CD14-positive monocyte (primary cell): ENCODE data around the gene KCNE4. TPM values are rescaled to one million over a fixed set of nuclear protein-coding genes. Genes with fewer than 3 reads are reported as not detected.

Experiments used
- DNase-seq, 3 donors: peaks; one replicate each; pipeline ENCODE4 v3.0.0-alpha.2; 2011 to 2022
- H2AFZ ChIP-seq: 2 replicates; pipeline ENCODE4 v1.6.0; 2012; ENCODE audit warnings: mild to moderate bottlenecking, low read depth, low read length, inconsistent platforms; ENCODE audit not compliant: insufficient read depth, poor library complexity, severe bottlenecking
- H3K27ac ChIP-seq, 2 donors: 1 replicate in 1 of 2; 2 replicates in 1 of 2; pipeline ENCODE4 v1.5.1; 2012 to 2013; ENCODE audit warnings: low read length in 2 of 2, control low read depth in 1 of 2, inconsistent platforms in 1 of 2, low read depth in 1 of 2, mild to moderate bottlenecking in 1 of 2
- H3K27me3 ChIP-seq, 2 donors: one replicate each; pipeline versions ENCODE4 v1.6.0 to v1.6.1; 2011 to 2013; ENCODE audit warnings: low read length in 2 of 2; ENCODE audit not compliant: control insufficient read depth in 2 of 2, insufficient read depth in 2 of 2
- H3K36me3 ChIP-seq, 2 donors: replicated peaks in 1 of 2; 1 replicate in 1 of 2; 2 replicates in 1 of 2; pipeline versions ENCODE4 v1.5.1 to v1.6.1; 2012 to 2013; ENCODE audit warnings: low read length in 2 of 2, control low read depth in 1 of 2, inconsistent platforms in 1 of 2, mild to moderate bottlenecking in 1 of 2; ENCODE audit not compliant: insufficient read depth in 2 of 2, control insufficient read depth in 1 of 2
- H3K4me1 ChIP-seq, 2 donors: 1 replicate in 1 of 2; 2 replicates in 1 of 2; pipeline versions ENCODE4 v1.5.1 to v1.6.1; 2012 to 2013; ENCODE audit warnings: low read length in 2 of 2, control low read depth in 1 of 2, inconsistent platforms in 1 of 2, mild to moderate bottlenecking in 1 of 2, moderate library complexity in 1 of 2; ENCODE audit not compliant: insufficient read depth in 2 of 2, control insufficient read depth in 1 of 2
- H3K4me2 ChIP-seq: replicated peaks from 2 replicates; pipeline ENCODE3; 2012; ENCODE audit warnings: low read length, moderate library complexity, mild to moderate bottlenecking; ENCODE audit not compliant: poor library complexity, severe bottlenecking; ENCODE audit errors: extremely low read depth
- H3K4me3 ChIP-seq, 3 experiments: fragments of 200-600 bp in 1 of 3; sonication (generic) in 1 of 3; replicated peaks in 1 of 3; 1 replicate in 2 of 3; 2 replicates in 1 of 3; pipeline ENCODE4 v1.5.1; 2011 to 2013; ENCODE audit warnings: low read length in 3 of 3, mild to moderate bottlenecking in 3 of 3, control low read depth in 2 of 3, low read depth in 2 of 3, inconsistent platforms in 1 of 3, moderate library complexity in 1 of 3
- H3K79me2 ChIP-seq: 2 replicates; pipeline ENCODE4 v1.6.0; 2012; ENCODE audit warnings: mild to moderate bottlenecking, control low read depth, inconsistent platforms, low read length, moderate library complexity; ENCODE audit not compliant: insufficient read depth
- H3K9ac ChIP-seq: 2 replicates; pipeline ENCODE4 v1.6.0; 2017; ENCODE audit warnings: low read length, mild to moderate bottlenecking; ENCODE audit not compliant: insufficient read depth, poor library complexity, severe bottlenecking
- H3K9me3 ChIP-seq, 2 donors: replicated peaks in 1 of 2; 1 replicate in 1 of 2; 2 replicates in 1 of 2; pipeline versions ENCODE4 v1.5.1 to v1.6.1; 2012 to 2013; ENCODE audit warnings: low read length in 2 of 2, control low read depth in 1 of 2; ENCODE audit not compliant: control insufficient read depth in 1 of 2, insufficient read depth in 1 of 2
- H4K20me1 ChIP-seq: 2 replicates; pipeline ENCODE4 v1.6.0; 2012; ENCODE audit warnings: mild to moderate bottlenecking, low read length, control low read depth, moderate library complexity; ENCODE audit not compliant: insufficient read depth
- H3K27ac Mint-ChIP-seq, 7 donors: one replicate each; pipeline ENCODE4 v1.8.0; 2020; ENCODE audit warnings: mild to moderate bottlenecking in 7 of 7, mixed read lengths in 7 of 7, moderate library complexity in 6 of 7, inconsistent platforms in 2 of 7
- H3K27me3 Mint-ChIP-seq, 3 donors: one replicate each; pipeline ENCODE4 v1.8.0; 2021 to 2022; ENCODE audit warnings: low read depth in 3 of 3, mild to moderate bottlenecking in 3 of 3, mixed read lengths in 3 of 3, moderate library complexity in 3 of 3, inconsistent platforms in 1 of 3
- H3K36me3 Mint-ChIP-seq, 2 donors: one replicate each; pipeline ENCODE4 v1.8.0; 2020; ENCODE audit warnings: mixed read lengths in 2 of 2, inconsistent platforms in 1 of 2, mild to moderate bottlenecking in 1 of 2
- H3K4me1 Mint-ChIP-seq: one replicate; pipeline ENCODE4 v1.8.0; 2020; ENCODE audit warnings: mild to moderate bottlenecking, mixed read lengths
- H3K4me3 Mint-ChIP-seq, 2 donors: one replicate each; pipeline ENCODE4 v1.8.0; 2020; ENCODE audit warnings: mild to moderate bottlenecking in 2 of 2, mixed read lengths in 2 of 2, moderate library complexity in 1 of 2
- H3K9me3 Mint-ChIP-seq, 7 donors: one replicate each; pipeline ENCODE4 v1.8.0; 2020 to 2022; ENCODE audit warnings: mixed read lengths in 7 of 7, mild to moderate bottlenecking in 6 of 7, moderate library complexity in 6 of 7, inconsistent platforms in 2 of 7
- CTCF ChIP-seq: fragments of 200-600 bp; IDR thresholded peaks from one replicate; pipeline ENCODE4 v1.8.0; 2022; ENCODE audit warnings: antibody characterized with exemption, mild to moderate bottlenecking
- WGBS: methylation state at CpG from one replicate; pipeline ENCODE4 v1.1.5; 2013; ENCODE audit warnings: missing lambda C conversion rate; ENCODE audit not compliant: insufficient coverage; 5-methylcytosine and 5-hydroxymethylcytosine counted together
- intact Hi-C, 2 donors: fragments of 100-400 bp; cut with micrococcal nuclease; formaldehyde crosslinking; loops; one replicate each; pipeline versions ENCODE4 v1.15.0 to v1.15.1; 2023
- polyA plus RNA-seq, 3 donors: library from polyadenylated mRNA; depleted of rRNA in 1 of 3; unstranded in 2 of 3; stranded (reverse) in 1 of 3; fragments of 300-500 nt in 2 of 3; fragments of >200 nt in 1 of 3; fragmentation: Illumina TruSeq in 2 of 3; gene quantifications; 1 replicate in 2 of 3; 2 replicates in 1 of 3; pipeline ENCODE4 v1.2.3, GENCODE V29; 2012 to 2021

The KCNE4 gene
- polyA plus RNA-seq, 3 donors = not detected

- Mint-ChIP-seq H3K4me3 (no peak overlapping the region), H3K9me3 (peaks cover 0 to 3% (median 0%) of the 10 kb centered on the region in 7 donors), H3K27ac (no peak overlapping the region), H3K36me3 (no peaks in the 10 kb centered on the region), H3K4me1 (peaks cover 5% of the 10 kb centered on the region), H3K27me3 (peaks cover 2 to 13% (median 8%) of the 10 kb centered on the region in 3 donors)
- Histone ChIP-seq H3K4me1 (no peaks in the 10 kb centered on the region), H3K27me3 (no peaks in the 10 kb centered on the region), H4K20me1 (no peaks in the 10 kb centered on the region), H3K9ac (no peak overlapping the region), H3K4me2 (no peak overlapping the region), H3K79me2 (no peaks in the 10 kb centered on the region), H3K27ac (no peak overlapping the region), H3K4me3 (no peak overlapping the region), H3K9me3 (no peaks in the 10 kb centered on the region), H3K36me3 (no peaks in the 10 kb centered on the region), H2AFZ (no peak overlapping the region)
- WGBS = 89% methylated on average over 3 of the region's 5 CpGs
- intact Hi-C loops = no loop called here
- no peak for DNase-seq
- no peak for TF ChIP-seq CTCF
Measured at GRCh38 chr2:223096235-223096970, 44.4 kb downstream of the KCNE4 start.

- DNase-seq = no peak
- no peak overlapping the region for H2AFZ ChIP-seq
- H3K79me2 ChIP-seq = no peaks in the 10 kb centered on the region
- H3K27ac ChIP-seq = no peak overlapping the region
- no peaks in the 10 kb centered on the region for H3K9me3 ChIP-seq
- no peaks in the 10 kb centered on the region for H3K4me1 ChIP-seq
- H3K4me3 ChIP-seq = no peak overlapping the region
- Mint-ChIP-seq H3K27ac (no peak overlapping the region), H3K9me3 (peaks cover 0 to 2% (median 0%) of the 10 kb centered on the region in 7 donors), H3K36me3 (no peaks in the 10 kb centered on the region), H3K27me3 (peaks cover 0 to 8% (median 7%) of the 10 kb centered on the region in 3 donors), H3K4me3 (no peak overlapping the region), H3K4me1 (peaks cover 5% of the 10 kb centered on the region)
- H3K9ac ChIP-seq = no peak overlapping the region
- intact Hi-C loops = no loop called here
- H3K36me3 ChIP-seq = no peaks in the 10 kb centered on the region
- no peaks in the 10 kb centered on the region for H3K27me3 ChIP-seq
- no peak for TF ChIP-seq CTCF
- WGBS = 93% methylated on average over 3 of the region's 6 CpGs
- no peak overlapping the region for H3K4me2 ChIP-seq
- no peaks in the 10 kb centered on the region for H4K20me1 ChIP-seq
Measured at GRCh38 chr2:223097888-223098383, 45.9 kb downstream of the KCNE4 start.
